T47D (cell line): Measurements from ENCODE around the gene SH3BGRL.
"Not testable (repeated sequence)": the region's sequence is repeated elsewhere in the genome, so short reads cannot be mapped to it uniquely, and the experiment has no call there.

Experiments
- DNase-seq, 2 experiments: peaks; one replicate each; pipeline versions ENCODE4 v3.0.0 to v3.0.0-alpha.2; 2011 to 2012; ENCODE audit warnings: low read depth in 1 of 2, low spot score in 1 of 2
- JUND ChIP-seq: IDR thresholded peaks from 2 replicates; pipeline ENCODE4 v1.6.1; 2012; ENCODE audit warnings: low read depth
- in situ Hi-C: cut with HindIII; loops from 2 replicates; pipeline ENCODE4 v1.10.0; 2016; ENCODE audit warnings: low sequenced_read_pairs, low pct_unique_long_range_greater_than_20kb

SH3BGRL gene

GRCh38 chrX:81280148-81280547 is 78.2 kb downstream of the SH3BGRL start:
- DNase-seq, result no peak
- TF ChIP-seq JUND, result no peak
- in situ Hi-C loops, result no loop called here

- TF ChIP-seq JUND, result no peak
- DNase-seq, result peak in 1 of 2 experiments; percentile 15
- in situ Hi-C loops, result no loop called here
Observed at GRCh38 chrX:81286075-81286474, 84.2 kb downstream of the SH3BGRL start.

GRCh38 chrX:81286608-81287007 is 84.7 kb downstream of the SH3BGRL start:
- 0 out of 2 replicates have a peak, but pooled peaks have one; percentile 19 for TF ChIP-seq JUND
- in situ Hi-C loops, result no loop called here
- no peak for DNase-seq

- in situ Hi-C loops, result no loop called here
- no peak for DNase-seq
- no peak for TF ChIP-seq JUND
Observed at GRCh38 chrX:81291996-81292395, 90.1 kb downstream of the SH3BGRL start.

GRCh38 chrX:81294101-81294500 is 92.2 kb downstream of the SH3BGRL start:
- TF ChIP-seq JUND, result no peak
- in situ Hi-C loops, result no loop called here
- DNase-seq, result no peak

GRCh38 chrX:81301877-81302276 is 100.0 kb downstream of the SH3BGRL start:
- DNase-seq, result no peak
- in situ Hi-C loops, result no loop called here
- TF ChIP-seq JUND, result no peak

GRCh38 chrX:81304563-81304962 is 102.7 kb downstream of the SH3BGRL start:
- in situ Hi-C loops, result no loop called here
- no peak for DNase-seq
- TF ChIP-seq JUND, result no peak

GRCh38 chrX:81305240-81305639 is 103.3 kb downstream of the SH3BGRL start:
- in situ Hi-C loops, result no loop called here
- no peak for DNase-seq
- TF ChIP-seq JUND, result no peak

GRCh38 chrX:81308086-81308829 is 106.4 kb downstream of the SH3BGRL start:
- no peak for TF ChIP-seq JUND
- DNase-seq, result no peak
- in situ Hi-C loops, result no loop called here

GRCh38 chrX:81316163-81316562 is 114.3 kb downstream of the SH3BGRL start:
- TF ChIP-seq JUND, result no peak
- DNase-seq, result no peak
- in situ Hi-C loops, result no loop called here

GRCh38 chrX:81331653-81332052 is 129.8 kb downstream of the SH3BGRL start:
- in situ Hi-C loops, DNase-seq: not testable (repeated sequence)

GRCh38 chrX:81336455-81337152 is 134.7 kb downstream of the SH3BGRL start:
- no peak for DNase-seq
- no peak for TF ChIP-seq JUND
- in situ Hi-C loops, result no loop called here

- in situ Hi-C loops, result no loop called here
- DNase-seq, result no peak
- TF ChIP-seq JUND, result no peak
Observed at GRCh38 chrX:81337805-81338204, 135.9 kb downstream of the SH3BGRL start.
